SH-SY5Y (cell line): ENCODE results near the gene FOXK1.

Experiments used
- GATA2 ChIP-seq: IDR thresholded peaks from 2 replicates; pipeline ENCODE4 v1.6.1; 2011; ENCODE audit warnings: mild to moderate bottlenecking, low read depth, low read length
- GATA3 ChIP-seq: IDR thresholded peaks from 2 replicates; pipeline ENCODE4 v1.6.1; 2011; ENCODE audit warnings: low read depth, mild to moderate bottlenecking, low read length, moderate library complexity

DNA sequence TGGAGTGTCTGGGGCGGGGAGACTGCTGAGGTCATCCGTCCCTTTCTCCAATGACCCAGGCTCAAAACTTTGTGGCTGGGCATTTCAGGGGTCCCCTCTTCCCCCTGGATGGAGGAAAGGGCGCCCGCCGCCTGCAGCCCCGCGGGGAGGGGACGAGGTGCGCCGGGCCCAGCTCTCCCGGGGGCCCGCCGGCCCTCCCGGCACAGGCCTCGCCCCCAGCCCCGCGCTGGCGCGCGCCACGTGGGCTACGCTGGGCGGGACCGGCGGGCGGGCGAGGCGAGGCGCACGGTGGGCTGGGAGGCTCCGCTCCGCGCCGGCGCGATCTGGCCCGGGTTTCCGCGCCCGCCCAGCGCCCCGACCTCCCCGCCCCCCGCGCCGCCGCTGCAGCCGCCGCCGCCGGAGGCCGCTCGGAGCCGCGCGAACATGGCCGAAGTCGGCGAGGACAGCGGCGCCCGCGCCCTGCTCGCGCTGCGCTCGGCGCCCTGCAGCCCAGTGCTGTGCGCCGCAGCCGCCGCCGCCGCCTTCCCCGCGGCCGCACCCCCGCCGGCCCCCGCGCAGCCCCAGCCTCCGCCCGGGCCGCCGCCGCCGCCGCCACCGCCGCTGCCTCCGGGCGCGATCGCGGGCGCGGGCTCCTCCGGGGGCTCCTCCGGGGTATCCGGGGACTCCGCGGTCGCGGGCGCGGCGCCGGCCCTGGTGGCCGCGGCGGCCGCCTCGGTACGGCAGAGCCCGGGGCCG is at the start of gene FOXK1:
- TF ChIP-seq GATA2 (no peak), GATA3 (no peak)
